Chondrocyte (in vitro differentiated cells): ENCODE results near the gene CLP1. TPM values are rescaled to one million over a fixed set of nuclear protein-coding genes. Genes with fewer than 3 reads are reported as not detected.

Experiments
- DNase-seq: peaks from one replicate; pipeline ENCODE4 v3.0.0; 2021; ENCODE audit warnings: mixed read lengths, low spot score
- H3K27ac Mint-ChIP-seq: one replicate; pipeline ENCODE4 v1.8.0; 2021; ENCODE audit warnings: mild to moderate bottlenecking, moderate library complexity, mixed read lengths; ENCODE audit not compliant: unreplicated experiment
- H3K27me3 Mint-ChIP-seq: 2 replicates; pipeline ENCODE4 v1.8.0; 2021; ENCODE audit warnings: low read depth, mixed read lengths
- H3K36me3 Mint-ChIP-seq: 2 replicates; pipeline ENCODE4 v1.8.0; 2021; ENCODE audit warnings: low read depth, mixed read lengths
- H3K4me1 Mint-ChIP-seq: 2 replicates; pipeline ENCODE4 v1.8.0; 2021; ENCODE audit warnings: low read depth, mild to moderate bottlenecking, mixed read lengths
- H3K4me3 Mint-ChIP-seq: one replicate; pipeline ENCODE4 v1.8.0; 2021; ENCODE audit warnings: mild to moderate bottlenecking, moderate library complexity, mixed read lengths; ENCODE audit not compliant: unreplicated experiment
- H3K9me3 Mint-ChIP-seq: 2 replicates; pipeline ENCODE4 v1.8.0; 2021; ENCODE audit warnings: low read depth, mixed read lengths
- total RNA-seq: library from RNA; stranded (reverse); gene quantifications from 3 replicates; pipeline ENCODE4 v1.2.1, GENCODE V29; 2021
- TF ChIP-seq, protein P1 (sequence below): fragments of 200-600 bp; sonication (generic); IDR thresholded peaks from 2 replicates; pipeline ENCODE4 v1.5.0; 2021; ENCODE audit warnings: antibody characterized with exemption, mild to moderate bottlenecking, moderate library complexity

CLP1 gene
- total RNA-seq, 1 donor from 2014 or later = 14.9 TPM

DNA sequence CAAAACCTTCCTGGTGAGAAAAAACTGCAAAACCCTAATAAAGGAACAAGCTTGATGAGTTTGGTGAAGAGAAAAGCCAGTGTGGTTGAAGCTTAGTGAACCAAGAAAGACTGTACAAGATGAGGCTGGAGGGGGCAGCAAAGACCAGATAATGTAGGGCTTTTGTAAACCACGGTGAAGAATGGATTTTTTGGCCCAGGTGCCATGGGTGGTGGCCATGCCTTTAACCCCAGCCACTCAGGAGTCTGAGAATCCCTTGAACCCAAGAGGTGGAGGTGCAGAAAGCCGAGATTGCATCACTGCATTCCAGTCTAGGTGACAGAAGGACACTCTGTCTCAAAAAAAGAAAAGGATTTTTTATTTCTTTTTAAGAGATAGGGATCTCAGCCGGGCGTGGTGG, 5.3 kb downstream of the CLP1 start:
- TF ChIP-seq, protein P1, sequence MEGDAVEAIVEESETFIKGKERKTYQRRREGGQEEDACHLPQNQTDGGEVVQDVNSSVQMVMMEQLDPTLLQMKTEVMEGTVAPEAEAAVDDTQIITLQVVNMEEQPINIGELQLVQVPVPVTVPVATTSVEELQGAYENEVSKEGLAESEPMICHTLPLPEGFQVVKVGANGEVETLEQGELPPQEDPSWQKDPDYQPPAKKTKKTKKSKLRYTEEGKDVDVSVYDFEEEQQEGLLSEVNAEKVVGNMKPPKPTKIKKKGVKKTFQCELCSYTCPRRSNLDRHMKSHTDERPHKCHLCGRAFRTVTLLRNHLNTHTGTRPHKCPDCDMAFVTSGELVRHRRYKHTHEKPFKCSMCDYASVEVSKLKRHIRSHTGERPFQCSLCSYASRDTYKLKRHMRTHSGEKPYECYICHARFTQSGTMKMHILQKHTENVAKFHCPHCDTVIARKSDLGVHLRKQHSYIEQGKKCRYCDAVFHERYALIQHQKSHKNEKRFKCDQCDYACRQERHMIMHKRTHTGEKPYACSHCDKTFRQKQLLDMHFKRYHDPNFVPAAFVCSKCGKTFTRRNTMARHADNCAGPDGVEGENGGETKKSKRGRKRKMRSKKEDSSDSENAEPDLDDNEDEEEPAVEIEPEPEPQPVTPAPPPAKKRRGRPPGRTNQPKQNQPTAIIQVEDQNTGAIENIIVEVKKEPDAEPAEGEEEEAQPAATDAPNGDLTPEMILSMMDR = peak; percentile 33
- Mint-ChIP-seq H3K9me3 (no peaks in the 10 kb centered on the region), H3K4me3 (no peak overlapping the region), H3K4me1 (peaks cover 16% of the 10 kb centered on the region), H3K27me3 (no peaks in the 10 kb centered on the region), H3K36me3 (peaks cover 17% of the 10 kb centered on the region), H3K27ac (no peak overlapping the region)
- DNase-seq = no peak

DNA sequence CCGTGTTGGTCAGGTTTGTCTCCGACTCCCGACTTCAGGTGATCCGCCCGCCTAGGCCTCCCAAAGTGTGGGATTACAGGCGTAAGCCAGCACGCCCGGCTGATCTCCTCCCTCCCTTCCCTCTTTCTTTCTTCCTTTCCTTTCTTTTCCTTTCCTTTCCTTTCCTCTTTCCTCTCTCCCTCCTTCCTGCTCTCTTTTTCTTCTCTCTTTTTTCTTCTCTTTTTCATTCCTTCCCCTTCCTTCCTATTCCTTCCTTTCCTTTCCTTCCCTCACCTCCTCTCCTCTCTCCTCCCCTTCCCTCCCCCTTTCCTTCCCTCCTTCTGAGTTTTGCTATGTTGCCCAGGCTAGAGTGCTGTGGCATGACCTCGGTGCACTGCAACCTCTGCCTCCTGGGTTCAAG, 6.4 kb downstream of the CLP1 start:
- no peak for DNase-seq
- Mint-ChIP-seq H3K36me3 (peaks cover 17% of the 10 kb centered on the region), H3K4me3 (no peak overlapping the region), H3K4me1 (peaks cover 10% of the 10 kb centered on the region), H3K9me3 (no peaks in the 10 kb centered on the region), H3K27me3 (no peaks in the 10 kb centered on the region), H3K27ac (no peak overlapping the region)
- TF ChIP-seq, protein P1 = no peak

DNA sequence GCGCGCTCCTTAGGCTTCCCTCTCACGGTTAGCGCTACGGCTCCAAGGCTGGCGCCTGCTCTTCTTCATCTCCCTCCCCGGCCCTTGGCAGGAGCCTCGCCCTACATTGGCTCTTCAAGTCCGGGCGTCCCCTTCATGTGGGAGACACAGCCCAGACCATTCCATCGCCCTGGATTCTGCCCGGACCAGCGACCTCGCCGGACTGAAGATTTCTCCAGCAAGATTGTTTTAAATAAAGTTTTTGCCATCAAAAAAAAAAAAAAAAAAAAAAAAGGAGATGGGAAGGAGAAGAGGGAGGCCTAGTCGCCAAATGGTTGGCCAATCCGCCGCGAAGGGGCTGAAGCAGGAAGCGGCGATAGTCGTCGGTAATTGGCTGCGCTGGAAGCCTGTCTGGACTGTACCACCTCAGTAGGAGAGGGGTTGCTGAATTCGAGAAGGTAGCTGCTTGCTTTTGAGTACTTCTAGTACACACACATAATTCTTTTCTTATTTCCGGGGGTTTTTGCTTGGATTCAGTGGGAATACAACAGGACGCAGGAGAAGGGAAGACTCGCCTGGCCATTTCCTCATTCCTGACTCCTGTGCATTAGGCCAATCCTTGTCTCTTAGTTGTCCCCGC, 9.7 kb downstream of the CLP1 start:
- Mint-ChIP-seq H3K27me3 (no peaks in the 10 kb centered on the region), H3K27ac (peak overlapping the region; percentile 100), H3K4me1 (peaks cover 24% of the 10 kb centered on the region), H3K36me3 (peaks cover 2% of the 10 kb centered on the region), H3K9me3 (no peaks in the 10 kb centered on the region), H3K4me3 (peak overlapping the region; percentile 87)
- TF ChIP-seq, protein P1 = no peak
- peak; percentile 97 for DNase-seq

DNA sequence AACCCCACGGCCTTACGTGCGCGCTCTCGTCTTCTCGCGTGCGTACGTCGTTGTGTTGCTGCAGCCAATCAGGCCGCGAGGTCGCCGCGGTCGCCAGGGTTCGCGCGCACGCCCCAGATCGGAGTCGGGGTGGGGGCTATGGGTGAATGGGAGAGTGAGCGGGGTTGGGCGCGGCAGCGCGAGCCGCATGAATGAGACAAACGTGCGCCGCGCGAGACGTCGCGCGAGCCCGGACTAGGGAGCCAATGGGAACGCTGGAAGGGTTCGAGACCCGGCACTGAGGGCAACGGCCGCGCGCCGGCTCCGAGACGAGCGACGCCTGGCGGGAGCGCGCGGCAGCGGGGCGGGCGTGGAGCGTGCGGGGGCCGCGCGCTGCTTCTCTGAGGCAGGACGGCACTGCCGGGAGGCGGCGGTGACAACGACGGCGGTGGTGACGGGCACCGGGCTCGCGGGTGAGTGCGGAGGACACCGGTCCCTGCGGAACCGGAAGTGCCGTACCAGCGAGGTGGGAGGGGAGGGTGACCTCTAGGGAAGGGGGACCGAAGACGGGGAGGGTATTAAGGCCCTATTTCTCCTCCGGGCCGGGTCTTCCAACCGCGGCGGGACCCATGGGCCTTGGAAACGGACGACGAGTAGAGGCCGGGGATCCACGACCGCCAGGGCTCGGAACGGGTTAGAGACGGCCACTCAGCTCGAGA, 10.3 kb downstream of the CLP1 start, which contains the start of gene ZDHHC5:
ZDHHC5 (plus strand) TSS at position 379 of the 698 bp plus-strand sequence. CDS start 4,977 bp downstream, outside the sequence.
- H3K36me3 Mint-ChIP-seq = peaks cover 4% of the 10 kb centered on the region
- H3K4me1 Mint-ChIP-seq = peaks cover 24% of the 10 kb centered on the region
- H3K27me3 Mint-ChIP-seq = no peaks in the 10 kb centered on the region
- DNase-seq = peak; percentile 100
- peak within 1 kb of the TSS; percentile 100 for H3K27ac Mint-ChIP-seq
- H3K4me3 Mint-ChIP-seq = peak within 1 kb of the TSS; percentile 87
- TF ChIP-seq, protein P1 = peak; percentile 78
- H3K9me3 Mint-ChIP-seq = no peaks in the 10 kb centered on the region

DNA sequence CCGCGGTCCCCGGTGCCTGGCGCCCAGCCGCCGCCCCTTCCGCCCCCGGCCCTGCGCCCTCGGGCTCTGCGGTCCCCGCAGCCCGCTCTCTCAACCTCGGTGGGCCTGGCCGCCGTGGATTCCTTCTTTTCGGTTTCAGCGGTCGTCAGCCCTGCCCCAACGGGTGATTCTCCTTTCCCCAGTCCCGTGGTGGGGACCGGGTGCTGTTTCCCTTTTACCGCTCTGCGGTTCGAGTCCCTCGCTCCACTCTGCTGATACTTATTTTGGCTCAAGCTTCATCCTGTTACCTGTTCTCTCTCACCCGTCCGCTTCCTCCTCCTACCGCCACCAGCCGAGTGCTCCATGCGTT, 10.8 kb downstream of the CLP1 start:
- H3K36me3 Mint-ChIP-seq = peaks cover 8% of the 10 kb centered on the region
- DNase-seq = no peak
- H3K27me3 Mint-ChIP-seq = no peaks in the 10 kb centered on the region
- H3K27ac Mint-ChIP-seq = peak overlapping the region; percentile 100
- TF ChIP-seq, protein P1 = no peak
- H3K9me3 Mint-ChIP-seq = no peaks in the 10 kb centered on the region
- peaks cover 24% of the 10 kb centered on the region for H3K4me1 Mint-ChIP-seq
- peak overlapping the region; percentile 87 for H3K4me3 Mint-ChIP-seq
